SK-N-SH (cell line): ENCODE data around the gene KCND3. TPM values are rescaled to one million over a fixed set of nuclear protein-coding genes. Genes with fewer than 3 reads are reported as not detected.

ENCODE experiments used
- CTCF ChIA-PET: fragments of 300-600, 350-600 bp; formaldehyde crosslinking; extraction: SDS; loops from one replicate; lab custom pipeline; 2021; lab: Yijun Ruan, JAX
- POLR2A ChIA-PET: fragments of 350-600 bp; sonication (Branson Sonifier 250); formaldehyde crosslinking; extraction: SDS; loops from one replicate; lab custom pipeline; 2020; ENCODE audit warnings: antibody characterized with exemption, inconsistent platforms; lab: Yijun Ruan, JAX
- DNase-seq: peaks from one replicate; pipeline ENCODE4 v3.0.0; 2012
- H2AFZ ChIP-seq: fragments of 200-600 bp; sonication (generic); 2 replicates; pipeline ENCODE4 v1.8.1; 2016; ENCODE audit warnings: antibody characterized with exemption, mild to moderate bottlenecking, low read depth
- H3F3A ChIP-seq: fragments of 200-600 bp; sonication (generic); replicated peaks from 2 replicates; pipeline ENCODE3; 2016; ENCODE audit warnings: antibody characterized with exemption, mild to moderate bottlenecking; ENCODE audit not compliant: insufficient read depth
- H3K27ac ChIP-seq, 2 experiments: fragments of 200-500 bp in 1 of 2; fragments of 200-600 bp in 1 of 2; sonication (Bioruptor generic) in 1 of 2; sonication (generic), shearing (Covaris generic) in 1 of 2; 2 replicates each; pipeline versions ENCODE4 v1.5.1 to v1.6.1; 2014 to 2016; ENCODE audit warnings: low read depth in 2 of 2, inconsistent platforms in 1 of 2, low read length in 1 of 2, mild to moderate bottlenecking in 1 of 2, mixed read lengths in 1 of 2
- H3K27me3 ChIP-seq: fragments of 200-600 bp; sonication (generic), shearing (Covaris generic); 2 replicates; pipeline ENCODE4 v1.6.1; 2016; ENCODE audit warnings: mixed run types; ENCODE audit not compliant: insufficient read depth
- H3K36me3 ChIP-seq, 2 experiments: fragments of 200-500 bp in 1 of 2; fragments of 200-600 bp in 1 of 2; sonication (Bioruptor generic) in 1 of 2; sonication (generic) in 1 of 2; replicated peaks in 1 of 2; 2 replicates each; pipeline versions ENCODE3 to v1.5.1; 2014 to 2016; ENCODE audit warnings: low read length in 1 of 2, mild to moderate bottlenecking in 1 of 2; ENCODE audit not compliant: insufficient read depth in 2 of 2, control insufficient read depth in 1 of 2
- H3K4me1 ChIP-seq, 2 experiments: fragments of 200-500 bp in 1 of 2; fragments of 200-600 bp in 1 of 2; sonication (Bioruptor generic) in 1 of 2; sonication (generic), shearing (Covaris generic) in 1 of 2; 2 replicates each; pipeline versions ENCODE4 v1.5.1 to v1.6.1; 2014 to 2016; ENCODE audit warnings: low read depth in 1 of 2, low read length in 1 of 2, mixed run types in 1 of 2; ENCODE audit not compliant: insufficient read depth in 2 of 2, control insufficient read depth in 1 of 2
- H3K4me2 ChIP-seq: fragments of 200-600 bp; sonication (generic), shearing (Covaris generic); 2 replicates; pipeline ENCODE4 v1.6.1; 2017; ENCODE audit warnings: mixed run types
- H3K4me3 ChIP-seq, 2 experiments: fragments of 200-500 bp in 1 of 2; fragments of 200-600 bp in 1 of 2; sonication (Bioruptor generic) in 1 of 2; sonication (generic), shearing (Covaris generic) in 1 of 2; 2 replicates each; pipeline versions ENCODE4 v1.5.1 to v1.8.1; 2014 to 2016; ENCODE audit warnings: low read depth in 2 of 2, inconsistent platforms in 1 of 2, low read length in 1 of 2, mild to moderate bottlenecking in 1 of 2, mixed read lengths in 1 of 2, moderate library complexity in 1 of 2
- H3K79me2 ChIP-seq: fragments of 200-600 bp; sonication (generic); 2 replicates; pipeline ENCODE4 v1.8.1; 2017; ENCODE audit warnings: mild to moderate bottlenecking; ENCODE audit not compliant: insufficient read depth
- H3K9ac ChIP-seq: fragments of 200-600 bp; sonication (generic); 2 replicates; pipeline ENCODE4 v1.6.1; 2017; ENCODE audit warnings: mixed run types
- H3K9me2 ChIP-seq: fragments of 200-600 bp; sonication (generic); 2 replicates; pipeline ENCODE4 v1.6.1; 2017; ENCODE audit warnings: mixed run types
- H3K9me3 ChIP-seq: fragments of 200-600 bp; sonication (generic); 2 replicates; pipeline ENCODE4 v1.6.1; 2017; ENCODE audit warnings: mixed run types, mild to moderate bottlenecking, moderate library complexity
- H4K20me1 ChIP-seq: fragments of 200-600 bp; sonication (generic); 2 replicates; pipeline ENCODE4 v1.6.1; 2017; ENCODE audit warnings: mild to moderate bottlenecking, mixed run types; ENCODE audit not compliant: insufficient read depth
- ELF1 ChIP-seq: IDR thresholded peaks from 2 replicates; pipeline ENCODE4 v1.4.0; 2012
- EP300 ChIP-seq, 2 experiments: IDR thresholded peaks; 2 replicates each; pipeline versions ENCODE4 v1.4.0 to v1.6.1; 2012; ENCODE audit warnings: borderline replicate concordance in 1 of 2, low read depth in 1 of 2, low read length in 1 of 2
- GATA2 ChIP-seq: sonication (generic); formaldehyde crosslinking; IDR thresholded peaks from 2 replicates; pipeline ENCODE4 v1.5.0; 2020; ENCODE audit warnings: mild to moderate bottlenecking, missing genetic modification reagents
- MEF2A ChIP-seq: IDR thresholded peaks from 2 replicates; pipeline ENCODE4 v1.4.0; 2012; ENCODE audit warnings: low read depth, borderline replicate concordance
- NFIC ChIP-seq: IDR thresholded peaks from 2 replicates; pipeline ENCODE4 v1.4.0; 2012; ENCODE audit warnings: borderline replicate concordance
- POLR2AphosphoS5 ChIP-seq: IDR thresholded peaks from 2 replicates; pipeline ENCODE4 v1.6.1; 2012; ENCODE audit warnings: low read depth, low read length
- RXRA ChIP-seq: IDR thresholded peaks from 2 replicates; pipeline ENCODE4 v1.4.0; 2012; ENCODE audit warnings: low read depth, mild to moderate bottlenecking, borderline replicate concordance
- SIN3A ChIP-seq: IDR thresholded peaks from 2 replicates; pipeline ENCODE4 v1.6.1; 2012; ENCODE audit warnings: low read depth, mild to moderate bottlenecking, low read length, moderate library complexity, borderline replicate concordance
- SMC3 ChIP-seq: IDR thresholded peaks from 2 replicates; pipeline ENCODE4 v1.6.1; 2012; ENCODE audit warnings: low read depth, low read length, improper control_type of control experiment
- TAF1 ChIP-seq: IDR thresholded peaks from 2 replicates; pipeline ENCODE4 v1.6.1; 2012; ENCODE audit warnings: low read depth, mild to moderate bottlenecking, low read length, moderate library complexity, borderline replicate concordance
- TEAD4 ChIP-seq: IDR thresholded peaks from 2 replicates; pipeline ENCODE4 v1.4.0; 2012; ENCODE audit warnings: mild to moderate bottlenecking, borderline replicate concordance; ENCODE audit not compliant: insufficient read depth
- whole genome bisulfite sequencing: methylation state at CpG from one replicate; pipeline ENCODE4 v1.1.6; 2017; ENCODE audit warnings: low lambda C conversion rate; 5-methylcytosine and 5-hydroxymethylcytosine counted together
- polyA plus RNA-seq, 3 experiments: library from polyadenylated mRNA; depleted of rRNA; stranded (reverse); fragments of >200 nt; gene quantifications; 2 replicates each; pipeline ENCODE4 v1.2.3, GENCODE V29; 2012
- TF ChIP-seq, protein P1 (sequence below): IDR thresholded peaks from 2 replicates; pipeline ENCODE4 v1.6.1; 2012; ENCODE audit warnings: mild to moderate bottlenecking, low read depth, low read length, moderate library complexity
- TF ChIP-seq, protein P2 (sequence below): fragments of 150-350 bp; IDR thresholded peaks from 2 replicates; pipeline ENCODE4 v1.6.1; 2017; ENCODE audit warnings: antibody characterized with exemption, low read length, low read depth, borderline replicate concordance
- TF ChIP-seq, protein P3 (sequence below): IDR thresholded peaks from 2 replicates; pipeline ENCODE4 v1.4.0; 2012; ENCODE audit warnings: low read depth, borderline replicate concordance
- TF ChIP-seq, protein P4 (sequence below): fragments of 150-350 bp; IDR thresholded peaks from 2 replicates; pipeline ENCODE4 v1.6.1; 2016; ENCODE audit warnings: mild to moderate bottlenecking, low read depth, low read length
- TF ChIP-seq, protein P5 (sequence below): fragments of 200-600 bp; sonication (generic); IDR thresholded peaks from 2 replicates; pipeline ENCODE4 v1.6.1; 2017; ENCODE audit warnings: antibody characterized with exemption, mild to moderate bottlenecking, moderate library complexity

Gene KCND3
- polyA plus RNA-seq, 1 of the 3 experiments (the other 2 are of a cell fraction): not detected

DNA sequence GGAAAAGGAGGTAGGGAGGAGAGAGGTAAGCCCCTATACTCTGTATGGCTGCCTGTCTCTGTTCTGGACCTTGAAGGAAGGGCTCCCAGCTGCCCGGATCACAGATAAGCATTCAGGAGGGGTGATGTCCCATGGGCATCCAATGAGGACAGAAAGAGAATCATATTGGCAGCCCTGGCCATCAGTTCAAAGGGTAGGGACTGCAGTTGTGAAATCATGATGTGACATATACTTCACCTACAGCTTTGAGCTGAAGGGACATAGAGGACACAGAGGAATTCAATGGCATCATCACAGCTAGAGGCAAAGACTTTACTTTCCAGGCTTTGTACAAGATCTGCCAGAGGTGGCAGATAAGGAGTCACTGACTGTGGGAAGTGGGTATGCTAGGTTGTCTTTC is 212.2 kb downstream of the KCND3 start:
- POLR2A ChIA-PET: no interaction called here

DNA sequence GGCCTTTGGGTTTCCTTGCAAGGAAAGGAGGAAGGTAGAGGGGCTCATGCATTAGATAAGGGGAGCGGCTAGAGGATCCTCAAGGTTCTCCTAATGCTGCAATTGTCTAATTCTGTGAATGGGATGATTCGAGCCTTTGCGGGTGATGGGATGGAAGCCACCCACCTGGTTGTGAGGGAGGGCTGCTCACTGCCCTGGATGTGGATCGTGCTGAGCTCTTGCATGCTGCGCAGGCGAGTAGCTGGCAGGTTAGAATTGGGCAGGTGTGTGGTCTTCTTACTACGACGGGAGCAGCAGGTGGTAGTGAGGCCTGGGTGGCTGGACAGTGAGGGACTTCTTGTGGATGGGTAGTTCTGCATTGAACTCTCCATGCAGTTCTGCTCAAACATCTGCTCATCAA is 212.6 kb downstream of the KCND3 start:
- H3K9me3 ChIP-seq: no peaks in the 10 kb centered on the region
- H4K20me1 ChIP-seq: no peaks in the 10 kb centered on the region
- H3F3A ChIP-seq: no peaks in the 10 kb centered on the region
- no peak for DNase-seq
- H2AFZ ChIP-seq: no peak overlapping the region
- H3K79me2 ChIP-seq: no peaks in the 10 kb centered on the region
- POLR2A ChIA-PET: no interaction called here
- no peak overlapping the region for H3K4me2 ChIP-seq
- 81% methylated on average over 8 of the region's 8 CpGs for WGBS
- no peaks in the 10 kb centered on the region for H3K9me2 ChIP-seq
- no peaks in the 10 kb centered on the region for H3K4me1 ChIP-seq
- no peak for TF ChIP-seq POLR2AphosphoS5
- TF ChIP-seq TEAD4: no peak
- no peak for TF ChIP-seq EP300 (IDR thresholded peaks at IDR 0.05; ENCODE audit: borderline replicate concordance in 1 of 2, low read depth in 1 of 2, low read length in 1 of 2)
- no peak for TF ChIP-seq MEF2A
- TF ChIP-seq, protein P1, sequence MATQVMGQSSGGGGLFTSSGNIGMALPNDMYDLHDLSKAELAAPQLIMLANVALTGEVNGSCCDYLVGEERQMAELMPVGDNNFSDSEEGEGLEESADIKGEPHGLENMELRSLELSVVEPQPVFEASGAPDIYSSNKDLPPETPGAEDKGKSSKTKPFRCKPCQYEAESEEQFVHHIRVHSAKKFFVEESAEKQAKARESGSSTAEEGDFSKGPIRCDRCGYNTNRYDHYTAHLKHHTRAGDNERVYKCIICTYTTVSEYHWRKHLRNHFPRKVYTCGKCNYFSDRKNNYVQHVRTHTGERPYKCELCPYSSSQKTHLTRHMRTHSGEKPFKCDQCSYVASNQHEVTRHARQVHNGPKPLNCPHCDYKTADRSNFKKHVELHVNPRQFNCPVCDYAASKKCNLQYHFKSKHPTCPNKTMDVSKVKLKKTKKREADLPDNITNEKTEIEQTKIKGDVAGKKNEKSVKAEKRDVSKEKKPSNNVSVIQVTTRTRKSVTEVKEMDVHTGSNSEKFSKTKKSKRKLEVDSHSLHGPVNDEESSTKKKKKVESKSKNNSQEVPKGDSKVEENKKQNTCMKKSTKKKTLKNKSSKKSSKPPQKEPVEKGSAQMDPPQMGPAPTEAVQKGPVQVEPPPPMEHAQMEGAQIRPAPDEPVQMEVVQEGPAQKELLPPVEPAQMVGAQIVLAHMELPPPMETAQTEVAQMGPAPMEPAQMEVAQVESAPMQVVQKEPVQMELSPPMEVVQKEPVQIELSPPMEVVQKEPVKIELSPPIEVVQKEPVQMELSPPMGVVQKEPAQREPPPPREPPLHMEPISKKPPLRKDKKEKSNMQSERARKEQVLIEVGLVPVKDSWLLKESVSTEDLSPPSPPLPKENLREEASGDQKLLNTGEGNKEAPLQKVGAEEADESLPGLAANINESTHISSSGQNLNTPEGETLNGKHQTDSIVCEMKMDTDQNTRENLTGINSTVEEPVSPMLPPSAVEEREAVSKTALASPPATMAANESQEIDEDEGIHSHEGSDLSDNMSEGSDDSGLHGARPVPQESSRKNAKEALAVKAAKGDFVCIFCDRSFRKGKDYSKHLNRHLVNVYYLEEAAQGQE: no peak
- no peak for TF ChIP-seq SIN3A
- no peak for TF ChIP-seq GATA2
- TF ChIP-seq, protein P2, sequence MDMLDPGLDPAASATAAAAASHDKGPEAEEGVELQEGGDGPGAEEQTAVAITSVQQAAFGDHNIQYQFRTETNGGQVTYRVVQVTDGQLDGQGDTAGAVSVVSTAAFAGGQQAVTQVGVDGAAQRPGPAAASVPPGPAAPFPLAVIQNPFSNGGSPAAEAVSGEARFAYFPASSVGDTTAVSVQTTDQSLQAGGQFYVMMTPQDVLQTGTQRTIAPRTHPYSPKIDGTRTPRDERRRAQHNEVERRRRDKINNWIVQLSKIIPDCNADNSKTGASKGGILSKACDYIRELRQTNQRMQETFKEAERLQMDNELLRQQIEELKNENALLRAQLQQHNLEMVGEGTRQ: no peak
- no peak for TF ChIP-seq RXRA
- H3K27ac ChIP-seq: no peak overlapping the region
- H3K4me3 ChIP-seq: no peak overlapping the region
- CTCF ChIA-PET: interaction anchor here (2.4 kb wide), 1 partner anchor 8 kb away, joined by 19 read pairs; no protein-coding TSS in a partner anchor
- peaks cover 0 to 2% of the 10 kb centered on the region in 2 experiments for H3K36me3 ChIP-seq
- H3K27me3 ChIP-seq: no peaks in the 10 kb centered on the region
- no peak overlapping the region for H3K9ac ChIP-seq

More for the DNA sequence above, 212.2 kb downstream of the KCND3 start:
- Histone ChIP-seq H3K9me2 (no peaks in the 10 kb centered on the region), H4K20me1 (no peaks in the 10 kb centered on the region), H3K27ac (no peak overlapping the region), H3K36me3 (no peaks in the 10 kb centered on the region), H3K4me1 (no peaks in the 10 kb centered on the region), H3K4me2 (no peak overlapping the region), H3K9me3 (no peaks in the 10 kb centered on the region), H2AFZ (no peak overlapping the region), H3K79me2 (no peaks in the 10 kb centered on the region), H3K9ac (no peak overlapping the region), H3K4me3 (no peak overlapping the region), H3F3A (no peaks in the 10 kb centered on the region), H3K27me3 (no peaks in the 10 kb centered on the region)
- CTCF ChIA-PET: interaction anchor here (2.4 kb wide), 1 partner anchor 8 kb away, joined by 19 read pairs; no protein-coding TSS in a partner anchor
- TF ChIP-seq, protein P3, sequence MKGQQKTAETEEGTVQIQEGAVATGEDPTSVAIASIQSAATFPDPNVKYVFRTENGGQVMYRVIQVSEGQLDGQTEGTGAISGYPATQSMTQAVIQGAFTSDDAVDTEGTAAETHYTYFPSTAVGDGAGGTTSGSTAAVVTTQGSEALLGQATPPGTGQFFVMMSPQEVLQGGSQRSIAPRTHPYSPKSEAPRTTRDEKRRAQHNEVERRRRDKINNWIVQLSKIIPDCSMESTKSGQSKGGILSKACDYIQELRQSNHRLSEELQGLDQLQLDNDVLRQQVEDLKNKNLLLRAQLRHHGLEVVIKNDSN: no peak
- TF ChIP-seq, protein P4, sequence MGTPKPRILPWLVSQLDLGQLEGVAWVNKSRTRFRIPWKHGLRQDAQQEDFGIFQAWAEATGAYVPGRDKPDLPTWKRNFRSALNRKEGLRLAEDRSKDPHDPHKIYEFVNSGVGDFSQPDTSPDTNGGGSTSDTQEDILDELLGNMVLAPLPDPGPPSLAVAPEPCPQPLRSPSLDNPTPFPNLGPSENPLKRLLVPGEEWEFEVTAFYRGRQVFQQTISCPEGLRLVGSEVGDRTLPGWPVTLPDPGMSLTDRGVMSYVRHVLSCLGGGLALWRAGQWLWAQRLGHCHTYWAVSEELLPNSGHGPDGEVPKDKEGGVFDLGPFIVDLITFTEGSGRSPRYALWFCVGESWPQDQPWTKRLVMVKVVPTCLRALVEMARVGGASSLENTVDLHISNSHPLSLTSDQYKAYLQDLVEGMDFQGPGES: no peak
- TF ChIP-seq NFIC (no peak), MEF2A (no peak), TAF1 (no peak), EP300 (IDR thresholded peaks at IDR 0.05; ENCODE audit: borderline replicate concordance in 1 of 2, low read depth in 1 of 2, low read length in 1 of 2) (no peak), SIN3A (no peak), SMC3 (no peak), ELF1 (no peak)
- TF ChIP-seq, protein P5, sequence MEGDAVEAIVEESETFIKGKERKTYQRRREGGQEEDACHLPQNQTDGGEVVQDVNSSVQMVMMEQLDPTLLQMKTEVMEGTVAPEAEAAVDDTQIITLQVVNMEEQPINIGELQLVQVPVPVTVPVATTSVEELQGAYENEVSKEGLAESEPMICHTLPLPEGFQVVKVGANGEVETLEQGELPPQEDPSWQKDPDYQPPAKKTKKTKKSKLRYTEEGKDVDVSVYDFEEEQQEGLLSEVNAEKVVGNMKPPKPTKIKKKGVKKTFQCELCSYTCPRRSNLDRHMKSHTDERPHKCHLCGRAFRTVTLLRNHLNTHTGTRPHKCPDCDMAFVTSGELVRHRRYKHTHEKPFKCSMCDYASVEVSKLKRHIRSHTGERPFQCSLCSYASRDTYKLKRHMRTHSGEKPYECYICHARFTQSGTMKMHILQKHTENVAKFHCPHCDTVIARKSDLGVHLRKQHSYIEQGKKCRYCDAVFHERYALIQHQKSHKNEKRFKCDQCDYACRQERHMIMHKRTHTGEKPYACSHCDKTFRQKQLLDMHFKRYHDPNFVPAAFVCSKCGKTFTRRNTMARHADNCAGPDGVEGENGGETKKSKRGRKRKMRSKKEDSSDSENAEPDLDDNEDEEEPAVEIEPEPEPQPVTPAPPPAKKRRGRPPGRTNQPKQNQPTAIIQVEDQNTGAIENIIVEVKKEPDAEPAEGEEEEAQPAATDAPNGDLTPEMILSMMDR: no peak
- 44% methylated on average over 1 of the region's 1 CpG for WGBS
- no peak for DNase-seq
